Stomach (tissue), 4 donors: ENCODE measurements around the gene CD300LD.
"Not testable (repeated sequence)": the region's sequence is repeated elsewhere in the genome, so short reads cannot be mapped to it uniquely, and the experiment has no call there.

Experiments used
- CTCF ChIP-seq, 7 experiments: fragments of 450-650 bp in 4 of 7; fragments of 200-600 bp in 3 of 7; sonication (generic) in 3 of 7; IDR thresholded peaks; one replicate each; pipeline ENCODE4 v1.5.1; 2016 to 2019; ENCODE audit warnings: antibody characterized with exemption in 7 of 7, control low read depth in 2 of 7, mild to moderate bottlenecking in 1 of 7
- EP300 ChIP-seq: sonication (generic); formaldehyde crosslinking; IDR thresholded peaks from one replicate; pipeline ENCODE4 v1.6.1; 2017; ENCODE audit warnings: antibody characterized with exemption
- POLR2A ChIP-seq, 4 donors: fragments of 450-650 bp; IDR thresholded peaks; one replicate each; pipeline ENCODE4 v1.6.1; 2016; ENCODE audit warnings: antibody characterized with exemption in 4 of 4, control low read depth in 2 of 4, mild to moderate bottlenecking in 1 of 4, moderate library complexity in 1 of 4

- not testable (repeated sequence) for TF ChIP-seq POLR2A (IDR thresholded peaks at IDR 0.05); CTCF (IDR thresholded peaks at IDR 0.05); EP300
Measured at GRCh38 chr17:74630251-74630650, 38.2 kb upstream of the CD300LD start.
